ENCODE results near the gene LIPG. TPM values are rescaled to one million over a fixed set of nuclear protein-coding genes. Genes with fewer than 3 reads are reported as not detected.

Gene LIPG
- total and polyA plus RNA-seq, 9 of the 15 experiments (the other 6 are each of a cell fraction or from before 2014, with no cell fraction given) = 0.76 to 1.8 (median 1.3) TPM

DNA sequence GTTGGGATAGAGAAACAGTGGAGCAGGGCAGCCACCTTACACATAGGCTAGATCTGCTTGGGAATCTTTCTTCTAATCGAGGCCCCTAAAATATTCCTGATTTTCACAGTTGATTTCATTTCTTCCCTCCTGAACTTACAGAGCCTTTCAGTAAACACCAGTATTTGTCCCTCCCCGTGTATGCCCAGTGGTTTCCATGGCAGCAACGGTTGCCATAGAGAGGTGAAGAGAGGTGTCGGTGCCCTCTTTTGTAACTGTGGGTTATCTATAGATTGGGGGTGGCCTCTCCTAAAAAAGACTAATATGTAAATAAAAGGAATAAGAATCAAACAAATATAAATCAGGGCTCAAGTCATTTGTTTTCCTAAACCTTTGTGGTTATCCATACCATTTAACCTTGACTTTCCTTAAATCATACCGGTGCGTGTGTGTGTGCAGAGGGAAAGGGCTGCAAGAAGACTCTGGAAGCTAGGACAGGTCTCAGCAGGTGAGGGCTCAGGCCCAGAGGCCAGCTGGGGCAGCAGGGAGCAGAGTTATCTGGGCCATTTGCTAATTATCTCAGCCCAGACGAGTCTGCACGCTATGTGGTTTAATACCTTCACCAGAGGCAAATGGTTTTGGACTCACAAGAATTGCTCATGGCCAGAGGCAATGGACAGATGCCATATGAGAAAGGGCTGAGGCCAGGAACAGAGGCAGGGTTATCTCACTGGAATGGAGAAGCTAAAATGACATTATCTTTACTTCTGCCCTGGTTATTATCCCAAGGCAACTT lies 35.5 kb downstream of the LIPG start (continued):
- TF ChIP-seq, protein P1, sequence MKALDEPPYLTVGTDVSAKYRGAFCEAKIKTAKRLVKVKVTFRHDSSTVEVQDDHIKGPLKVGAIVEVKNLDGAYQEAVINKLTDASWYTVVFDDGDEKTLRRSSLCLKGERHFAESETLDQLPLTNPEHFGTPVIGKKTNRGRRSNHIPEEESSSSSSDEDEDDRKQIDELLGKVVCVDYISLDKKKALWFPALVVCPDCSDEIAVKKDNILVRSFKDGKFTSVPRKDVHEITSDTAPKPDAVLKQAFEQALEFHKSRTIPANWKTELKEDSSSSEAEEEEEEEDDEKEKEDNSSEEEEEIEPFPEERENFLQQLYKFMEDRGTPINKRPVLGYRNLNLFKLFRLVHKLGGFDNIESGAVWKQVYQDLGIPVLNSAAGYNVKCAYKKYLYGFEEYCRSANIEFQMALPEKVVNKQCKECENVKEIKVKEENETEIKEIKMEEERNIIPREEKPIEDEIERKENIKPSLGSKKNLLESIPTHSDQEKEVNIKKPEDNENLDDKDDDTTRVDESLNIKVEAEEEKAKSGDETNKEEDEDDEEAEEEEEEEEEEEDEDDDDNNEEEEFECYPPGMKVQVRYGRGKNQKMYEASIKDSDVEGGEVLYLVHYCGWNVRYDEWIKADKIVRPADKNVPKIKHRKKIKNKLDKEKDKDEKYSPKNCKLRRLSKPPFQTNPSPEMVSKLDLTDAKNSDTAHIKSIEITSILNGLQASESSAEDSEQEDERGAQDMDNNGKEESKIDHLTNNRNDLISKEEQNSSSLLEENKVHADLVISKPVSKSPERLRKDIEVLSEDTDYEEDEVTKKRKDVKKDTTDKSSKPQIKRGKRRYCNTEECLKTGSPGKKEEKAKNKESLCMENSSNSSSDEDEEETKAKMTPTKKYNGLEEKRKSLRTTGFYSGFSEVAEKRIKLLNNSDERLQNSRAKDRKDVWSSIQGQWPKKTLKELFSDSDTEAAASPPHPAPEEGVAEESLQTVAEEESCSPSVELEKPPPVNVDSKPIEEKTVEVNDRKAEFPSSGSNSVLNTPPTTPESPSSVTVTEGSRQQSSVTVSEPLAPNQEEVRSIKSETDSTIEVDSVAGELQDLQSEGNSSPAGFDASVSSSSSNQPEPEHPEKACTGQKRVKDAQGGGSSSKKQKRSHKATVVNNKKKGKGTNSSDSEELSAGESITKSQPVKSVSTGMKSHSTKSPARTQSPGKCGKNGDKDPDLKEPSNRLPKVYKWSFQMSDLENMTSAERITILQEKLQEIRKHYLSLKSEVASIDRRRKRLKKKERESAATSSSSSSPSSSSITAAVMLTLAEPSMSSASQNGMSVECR (CRISPR knock-in tag; IDR thresholded peaks at IDR 0.05) = no peak
- TF ChIP-seq, protein P2, sequence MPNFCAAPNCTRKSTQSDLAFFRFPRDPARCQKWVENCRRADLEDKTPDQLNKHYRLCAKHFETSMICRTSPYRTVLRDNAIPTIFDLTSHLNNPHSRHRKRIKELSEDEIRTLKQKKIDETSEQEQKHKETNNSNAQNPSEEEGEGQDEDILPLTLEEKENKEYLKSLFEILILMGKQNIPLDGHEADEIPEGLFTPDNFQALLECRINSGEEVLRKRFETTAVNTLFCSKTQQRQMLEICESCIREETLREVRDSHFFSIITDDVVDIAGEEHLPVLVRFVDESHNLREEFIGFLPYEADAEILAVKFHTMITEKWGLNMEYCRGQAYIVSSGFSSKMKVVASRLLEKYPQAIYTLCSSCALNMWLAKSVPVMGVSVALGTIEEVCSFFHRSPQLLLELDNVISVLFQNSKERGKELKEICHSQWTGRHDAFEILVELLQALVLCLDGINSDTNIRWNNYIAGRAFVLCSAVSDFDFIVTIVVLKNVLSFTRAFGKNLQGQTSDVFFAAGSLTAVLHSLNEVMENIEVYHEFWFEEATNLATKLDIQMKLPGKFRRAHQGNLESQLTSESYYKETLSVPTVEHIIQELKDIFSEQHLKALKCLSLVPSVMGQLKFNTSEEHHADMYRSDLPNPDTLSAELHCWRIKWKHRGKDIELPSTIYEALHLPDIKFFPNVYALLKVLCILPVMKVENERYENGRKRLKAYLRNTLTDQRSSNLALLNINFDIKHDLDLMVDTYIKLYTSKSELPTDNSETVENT (CRISPR knock-in tag; IDR thresholded peaks at IDR 0.05) = no peak
- TF ChIP-seq, protein P3, sequence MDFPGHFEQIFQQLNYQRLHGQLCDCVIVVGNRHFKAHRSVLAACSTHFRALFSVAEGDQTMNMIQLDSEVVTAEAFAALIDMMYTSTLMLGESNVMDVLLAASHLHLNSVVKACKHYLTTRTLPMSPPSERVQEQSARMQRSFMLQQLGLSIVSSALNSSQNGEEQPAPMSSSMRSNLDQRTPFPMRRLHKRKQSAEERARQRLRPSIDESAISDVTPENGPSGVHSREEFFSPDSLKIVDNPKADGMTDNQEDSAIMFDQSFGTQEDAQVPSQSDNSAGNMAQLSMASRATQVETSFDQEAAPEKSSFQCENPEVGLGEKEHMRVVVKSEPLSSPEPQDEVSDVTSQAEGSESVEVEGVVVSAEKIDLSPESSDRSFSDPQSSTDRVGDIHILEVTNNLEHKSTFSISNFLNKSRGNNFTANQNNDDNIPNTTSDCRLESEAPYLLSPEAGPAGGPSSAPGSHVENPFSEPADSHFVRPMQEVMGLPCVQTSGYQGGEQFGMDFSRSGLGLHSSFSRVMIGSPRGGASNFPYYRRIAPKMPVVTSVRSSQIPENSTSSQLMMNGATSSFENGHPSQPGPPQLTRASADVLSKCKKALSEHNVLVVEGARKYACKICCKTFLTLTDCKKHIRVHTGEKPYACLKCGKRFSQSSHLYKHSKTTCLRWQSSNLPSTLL (IDR thresholded peaks at IDR 0.05) = no peak
- TF ChIP-seq KAT8 (IDR thresholded peaks at IDR 0.05; ENCODE audit: low read depth) = no peak

Measured in K562 (cell line).